Measurements from ENCODE around the gene NUSAP1. TPM values are rescaled to one million over a fixed set of nuclear protein-coding genes. Genes with fewer than 3 reads are reported as not detected.

The NUSAP1 gene
- total RNA-seq, 1 experiment from 2014 or later, result 146 TPM

DNA sequence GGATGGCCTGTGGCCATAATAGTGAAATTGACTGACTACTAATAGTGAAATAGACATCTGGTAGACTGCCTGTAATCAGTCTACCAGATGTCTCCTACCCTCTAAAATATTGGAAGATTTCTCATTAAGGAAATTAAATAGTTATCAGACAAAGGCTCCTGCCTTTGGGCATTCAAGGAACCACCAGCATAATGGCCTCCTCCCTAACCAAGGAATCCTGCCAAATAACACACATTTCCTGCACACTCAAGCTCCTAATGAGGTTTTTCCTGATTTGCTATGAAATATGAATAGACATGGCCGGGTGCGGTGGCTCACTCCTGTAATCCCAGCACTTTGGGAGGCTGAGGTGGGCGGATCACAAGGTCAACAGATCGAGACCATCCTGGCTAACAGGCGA is 14.6 kb downstream of the NUSAP1 start (continued):
- no peak for TF ChIP-seq ZFX (IDR thresholded peaks at IDR 0.05)
- no peak for TF ChIP-seq CBX3 (IDR thresholded peaks at IDR 0.05; ENCODE audit: low read depth)
- TF ChIP-seq SIN3A (IDR thresholded peaks at IDR 0.05; ENCODE audit: low read depth), result no peak
- TF ChIP-seq SRF (IDR thresholded peaks at IDR 0.05; ENCODE audit: low read depth), result no peak
- TF ChIP-seq EZH2 (IDR thresholded peaks at IDR 0.05), result no peak
- no peak for TF ChIP-seq YY1 (IDR thresholded peaks at IDR 0.05; ENCODE audit: extremely low read depth, insufficient replicate concordance, low read depth, low read length)

DNA sequence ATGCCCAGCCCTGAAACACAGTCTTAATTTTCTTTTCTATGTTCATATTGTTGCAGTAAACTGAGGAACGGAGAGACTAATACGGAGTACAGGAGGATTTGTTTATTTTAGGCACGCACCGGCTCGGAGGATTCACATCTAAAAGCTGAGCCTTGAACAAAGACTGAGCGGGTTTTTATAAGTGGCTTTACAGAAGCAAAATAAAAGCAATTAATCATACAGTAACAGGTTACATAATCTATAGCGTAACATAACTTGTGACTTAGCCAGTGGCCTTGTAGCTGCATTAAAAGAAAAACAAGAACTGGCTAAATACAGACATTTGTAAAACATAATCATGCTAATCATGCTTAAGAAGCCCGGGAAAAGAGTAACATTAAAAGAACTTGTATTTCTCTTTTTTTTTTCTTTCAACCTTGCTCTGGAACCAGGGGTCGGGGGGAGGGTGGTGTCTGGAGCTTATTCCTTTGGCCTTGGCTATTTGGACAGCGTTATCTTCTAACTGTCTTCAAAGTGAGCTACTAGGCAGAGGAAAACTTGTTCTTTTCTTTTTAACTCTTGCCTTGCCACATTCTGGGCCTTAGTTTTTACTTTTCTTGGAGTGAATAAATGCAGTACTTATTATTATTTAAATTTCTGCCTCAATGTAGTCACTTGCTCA is 17.5 kb downstream of the NUSAP1 start:
- TSS peak; percentile 33 for BruUV-seq (replicated peaks)
- ChIA-PET CTCF (no interaction called here), POLR2A (interaction anchor here (0.7 kb wide), 1 partner anchor 18 kb away, joined by 3 read pairs; the partner anchor contains the start of gene OIP5), RAD21 (ENCODE audit: low non-redundant PET in 1 of 2, low total read pairs in 2 of 2, uncharacterized antibody in 2 of 2, unreplicated experiment in 2 of 2) (no interaction called here)
- no peaks in the 10 kb centered on the region for H3K9me3 ChIP-seq (ENCODE audit: control insufficient read depth in 1 of 2, insufficient read depth in 1 of 2, low read depth in 1 of 2, low read length in 2 of 2)
- H3K79me2 ChIP-seq (ENCODE audit: insufficient read depth, low read length), result peaks cover 72% of the 10 kb centered on the region
- H3K27ac ChIP-seq (ENCODE audit: low read depth, low read length), result no peak overlapping the region
- no peaks in the 10 kb centered on the region for H3K27me3 ChIP-seq (ENCODE audit: insufficient read depth, low read length)
- no peak for TF ChIP-seq SIN3A (IDR thresholded peaks at IDR 0.05; ENCODE audit: low read depth)
- TF ChIP-seq, protein P1, sequence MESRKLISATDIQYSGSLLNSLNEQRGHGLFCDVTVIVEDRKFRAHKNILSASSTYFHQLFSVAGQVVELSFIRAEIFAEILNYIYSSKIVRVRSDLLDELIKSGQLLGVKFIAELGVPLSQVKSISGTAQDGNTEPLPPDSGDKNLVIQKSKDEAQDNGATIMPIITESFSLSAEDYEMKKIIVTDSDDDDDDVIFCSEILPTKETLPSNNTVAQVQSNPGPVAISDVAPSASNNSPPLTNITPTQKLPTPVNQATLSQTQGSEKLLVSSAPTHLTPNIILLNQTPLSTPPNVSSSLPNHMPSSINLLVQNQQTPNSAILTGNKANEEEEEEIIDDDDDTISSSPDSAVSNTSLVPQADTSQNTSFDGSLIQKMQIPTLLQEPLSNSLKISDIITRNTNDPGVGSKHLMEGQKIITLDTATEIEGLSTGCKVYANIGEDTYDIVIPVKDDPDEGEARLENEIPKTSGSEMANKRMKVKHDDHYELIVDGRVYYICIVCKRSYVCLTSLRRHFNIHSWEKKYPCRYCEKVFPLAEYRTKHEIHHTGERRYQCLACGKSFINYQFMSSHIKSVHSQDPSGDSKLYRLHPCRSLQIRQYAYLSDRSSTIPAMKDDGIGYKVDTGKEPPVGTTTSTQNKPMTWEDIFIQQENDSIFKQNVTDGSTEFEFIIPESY (IDR thresholded peaks at IDR 0.05; ENCODE audit: extremely low read depth, insufficient replicate concordance, low read length), result no peak
- TF ChIP-seq, protein P2, sequence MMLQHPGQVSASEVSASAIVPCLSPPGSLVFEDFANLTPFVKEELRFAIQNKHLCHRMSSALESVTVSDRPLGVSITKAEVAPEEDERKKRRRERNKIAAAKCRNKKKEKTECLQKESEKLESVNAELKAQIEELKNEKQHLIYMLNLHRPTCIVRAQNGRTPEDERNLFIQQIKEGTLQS (IDR thresholded peaks at IDR 0.05), result no peak
- no peak for TF ChIP-seq ZFX (IDR thresholded peaks at IDR 0.05)
- TF ChIP-seq, protein P3, sequence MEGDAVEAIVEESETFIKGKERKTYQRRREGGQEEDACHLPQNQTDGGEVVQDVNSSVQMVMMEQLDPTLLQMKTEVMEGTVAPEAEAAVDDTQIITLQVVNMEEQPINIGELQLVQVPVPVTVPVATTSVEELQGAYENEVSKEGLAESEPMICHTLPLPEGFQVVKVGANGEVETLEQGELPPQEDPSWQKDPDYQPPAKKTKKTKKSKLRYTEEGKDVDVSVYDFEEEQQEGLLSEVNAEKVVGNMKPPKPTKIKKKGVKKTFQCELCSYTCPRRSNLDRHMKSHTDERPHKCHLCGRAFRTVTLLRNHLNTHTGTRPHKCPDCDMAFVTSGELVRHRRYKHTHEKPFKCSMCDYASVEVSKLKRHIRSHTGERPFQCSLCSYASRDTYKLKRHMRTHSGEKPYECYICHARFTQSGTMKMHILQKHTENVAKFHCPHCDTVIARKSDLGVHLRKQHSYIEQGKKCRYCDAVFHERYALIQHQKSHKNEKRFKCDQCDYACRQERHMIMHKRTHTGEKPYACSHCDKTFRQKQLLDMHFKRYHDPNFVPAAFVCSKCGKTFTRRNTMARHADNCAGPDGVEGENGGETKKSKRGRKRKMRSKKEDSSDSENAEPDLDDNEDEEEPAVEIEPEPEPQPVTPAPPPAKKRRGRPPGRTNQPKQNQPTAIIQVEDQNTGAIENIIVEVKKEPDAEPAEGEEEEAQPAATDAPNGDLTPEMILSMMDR (IDR thresholded peaks at IDR 0.05 in 2 of 3, conservative IDR thresholded peaks at IDR 0.05 in 1 of 3; ENCODE audit: borderline replicate concordance in 1 of 3, insufficient read depth in 1 of 3, low read depth in 2 of 3, low read length in 2 of 3), result no peak
- peaks cover 65 to 75% of the 10 kb centered on the region in 2 experiments for H3K36me3 ChIP-seq (ENCODE audit: control insufficient read depth in 1 of 2, insufficient read depth in 2 of 2, low read length in 2 of 2)
- intact Hi-C loops (cut with micrococcal nuclease), result no loop called here
- no peak for ATAC-seq
- H4K20me1 ChIP-seq (ENCODE audit: insufficient read depth), result no peaks in the 10 kb centered on the region
- H3K4me2 ChIP-seq (ENCODE audit: low read length), result no peak overlapping the region
- no peak overlapping the region for H3K9ac ChIP-seq (ENCODE audit: low read length)
- no peaks in the 10 kb centered on the region for H3K4me1 ChIP-seq (ENCODE audit: control insufficient read depth in 1 of 2, insufficient read depth in 2 of 2, low read length in 2 of 2)
- DNase-seq (ENCODE audit: low read depth, low spot score), result no peak
- H2AFZ ChIP-seq (ENCODE audit: low read depth, low read length, poor library complexity, severe bottlenecking), result no peak overlapping the region
- no peak overlapping the region for H3K4me3 ChIP-seq (replicated peaks in 1 of 2; ENCODE audit: low read depth in 1 of 2, low read length in 2 of 2)
- H3K9me2 ChIP-seq (ENCODE audit: insufficient read depth), result no peaks in the 10 kb centered on the region

Measured in HCT116 (cell line).